ENCODE data around the gene WDR4. TPM values are rescaled to one million over a fixed set of nuclear protein-coding genes. Genes with fewer than 3 reads are reported as not detected.
A peak's percentile ranks its signal among the peaks of the same experiment; 100 is the strongest.
"Not testable (repeated sequence)": the region's sequence is repeated elsewhere in the genome, so short reads cannot be mapped to it uniquely, and the experiment has no call there.

Gene WDR4
- total RNA-seq, 4 donors from 2014 or later: 6.6 to 22.7 (median 10.3) TPM

DNA sequence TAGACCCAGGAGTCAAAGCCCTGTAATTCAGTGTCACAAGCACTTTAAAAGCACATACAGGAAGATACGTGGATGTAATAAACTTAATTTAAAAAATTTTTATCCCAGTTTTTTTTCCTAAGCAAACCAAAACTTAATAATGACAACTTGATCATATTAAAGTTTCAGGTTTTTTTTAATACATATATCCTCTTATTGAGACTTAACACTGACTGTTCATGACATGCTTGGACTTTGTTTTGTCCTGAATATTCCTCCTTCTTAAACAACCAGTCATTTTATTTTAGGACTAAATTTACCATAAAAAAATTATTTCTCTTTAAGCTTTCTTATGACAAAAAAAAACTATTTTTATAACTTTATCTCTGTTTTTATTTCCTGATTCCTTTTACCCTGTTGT is 64.1 kb downstream of the WDR4 start:
- in situ Hi-C loops (cut with MboI; ENCODE audit: low pct_ligation_motif_present in 1 of 4, low pct_unique_long_range_greater_than_20kb in 1 of 4, low sequenced_read_pairs in 3 of 4) (loop anchor here in 1 of 4 donors (25.0 kb wide), 1 partner anchor 228 kb away; no protein-coding TSS in a partner anchor), intact Hi-C loops (cut with DNase I; ENCODE audit: low total_unique reads) (loop anchor here (5.0 kb wide), 1 partner anchor 223 kb away; no protein-coding TSS in a partner anchor)
- TF ChIP-seq EP300 (IDR thresholded peaks at IDR 0.05; ENCODE audit: low read depth): no peak
- TF ChIP-seq CTCF (IDR thresholded peaks at IDR 0.05): no peak
- no peak for TF ChIP-seq POLR2AphosphoS5 (IDR thresholded peaks at IDR 0.05)
- TF ChIP-seq POLR2A (IDR thresholded peaks at IDR 0.05): no peak
- DNase-seq: no peak
- H3K4me3 ChIP-seq: no peak overlapping the region
- 83 to 100% methylated on average over 1 of the region's 1 CpG for WGBS, 2 donors (ENCODE audit: low coverage in 1 of 2)
- H3K27me3 ChIP-seq: peaks cover 6% of the 10 kb centered on the region
- H3K36me3 ChIP-seq: no peaks in the 10 kb centered on the region
- no peak overlapping the region for H3K27ac ChIP-seq
- H3K9me3 ChIP-seq: no peaks in the 10 kb centered on the region
- H3K4me1 ChIP-seq: peaks cover 0 to 14% (median 6%) of the 10 kb centered on the region in 4 donors

DNA sequence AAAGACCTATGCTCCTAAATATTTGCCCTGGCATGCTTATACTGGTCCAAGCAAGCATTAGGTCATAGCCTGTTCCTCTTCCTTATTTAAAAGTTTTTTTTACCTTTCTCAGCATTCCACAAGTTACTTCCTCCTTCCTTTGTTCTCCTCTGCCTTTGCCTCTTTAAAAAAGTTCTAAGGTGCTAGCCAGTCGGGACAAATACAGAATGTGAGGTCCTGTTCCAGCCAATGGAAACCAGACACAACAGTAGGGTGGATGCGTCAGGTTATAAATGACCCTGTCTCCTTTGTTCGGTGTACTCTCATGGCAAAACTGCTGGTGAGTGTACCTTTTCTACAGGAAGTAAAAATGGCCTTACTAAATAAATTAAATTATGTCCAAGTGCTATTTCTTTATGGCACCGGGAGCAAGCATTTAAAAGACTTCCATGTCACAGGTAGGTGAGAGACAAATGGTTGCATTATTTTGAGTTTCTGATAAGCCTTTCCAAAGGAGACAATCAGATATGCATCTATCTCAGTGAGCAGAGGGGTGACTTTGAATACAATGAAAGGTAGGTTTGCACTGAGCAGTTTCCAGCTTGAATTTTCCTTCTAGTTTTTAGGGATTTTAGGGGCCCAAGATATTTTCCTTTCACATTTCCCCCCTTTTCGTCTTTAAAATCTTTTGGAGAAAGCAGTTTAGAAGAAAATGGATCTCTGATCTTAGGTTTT is 66.7 kb downstream of the WDR4 start:
- intact Hi-C loops (cut with DNase I; ENCODE audit: low total_unique reads): not testable (repeated sequence)
- peak overlapping the region; percentile 43 to 77 (median 67) for H3K27ac ChIP-seq

GRCh38 chr21:42811960-42812359 is 67.4 kb downstream of the WDR4 start:
- peaks cover 0 to 14% (median 6%) of the 10 kb centered on the region in 4 donors for H3K4me1 ChIP-seq
- H3K36me3 ChIP-seq: no peaks in the 10 kb centered on the region
- in situ Hi-C loops (cut with MboI; ENCODE audit: low pct_ligation_motif_present in 1 of 4, low pct_unique_long_range_greater_than_20kb in 1 of 4, low sequenced_read_pairs in 3 of 4): loop anchor here in 1 of 4 donors (25.0 kb wide), 1 partner anchor 225 kb away; no protein-coding TSS in a partner anchor
- DNase-seq: no peak
- TF ChIP-seq EP300 (IDR thresholded peaks at IDR 0.05; ENCODE audit: low read depth) (no peak), POLR2AphosphoS5 (IDR thresholded peaks at IDR 0.05) (no peak), CTCF (IDR thresholded peaks at IDR 0.05) (no peak), POLR2A (IDR thresholded peaks at IDR 0.05) (no peak)
- H3K27ac ChIP-seq: peak overlapping the region; percentile 20 to 77 (median 67)
- WGBS, 2 donors (ENCODE audit: low coverage in 1 of 2): 45 to 54% methylated on average over 4 to 6 of the region's 6 CpGs
- H3K27me3 ChIP-seq: peaks cover 6% of the 10 kb centered on the region
- H3K4me3 ChIP-seq: no peak overlapping the region
- intact Hi-C loops (cut with DNase I; ENCODE audit: low total_unique reads): no loop called here
- no peaks in the 10 kb centered on the region for H3K9me3 ChIP-seq

More for the DNA sequence above, 66.7 kb downstream of the WDR4 start:
- not testable (repeated sequence) for H3K36me3 ChIP-seq, H3K27me3 ChIP-seq, H3K9me3 ChIP-seq
- in situ Hi-C loops (cut with MboI; ENCODE audit: low pct_ligation_motif_present in 1 of 4, low pct_unique_long_range_greater_than_20kb in 1 of 4, low sequenced_read_pairs in 3 of 4): loop anchor here in 1 of 4 donors (25.0 kb wide), 1 partner anchor 225 kb away; no protein-coding TSS in a partner anchor
- peak; percentile 26 for DNase-seq
- Histone ChIP-seq H3K4me3 (peak overlapping the region in 1 of 4 donors; percentile 0), H3K4me1 (peaks cover 0 to 14% (median 6%) of the 10 kb centered on the region in 4 donors)
- WGBS, 2 donors (ENCODE audit: low coverage in 1 of 2): 40 to 48% methylated on average over 5 of the region's 5 CpGs
- TF ChIP-seq POLR2A (IDR thresholded peaks at IDR 0.05) (peak; percentile 56), POLR2AphosphoS5 (IDR thresholded peaks at IDR 0.05) (peak in 2 of 3 donors; percentile 42 to 56)

DNA sequence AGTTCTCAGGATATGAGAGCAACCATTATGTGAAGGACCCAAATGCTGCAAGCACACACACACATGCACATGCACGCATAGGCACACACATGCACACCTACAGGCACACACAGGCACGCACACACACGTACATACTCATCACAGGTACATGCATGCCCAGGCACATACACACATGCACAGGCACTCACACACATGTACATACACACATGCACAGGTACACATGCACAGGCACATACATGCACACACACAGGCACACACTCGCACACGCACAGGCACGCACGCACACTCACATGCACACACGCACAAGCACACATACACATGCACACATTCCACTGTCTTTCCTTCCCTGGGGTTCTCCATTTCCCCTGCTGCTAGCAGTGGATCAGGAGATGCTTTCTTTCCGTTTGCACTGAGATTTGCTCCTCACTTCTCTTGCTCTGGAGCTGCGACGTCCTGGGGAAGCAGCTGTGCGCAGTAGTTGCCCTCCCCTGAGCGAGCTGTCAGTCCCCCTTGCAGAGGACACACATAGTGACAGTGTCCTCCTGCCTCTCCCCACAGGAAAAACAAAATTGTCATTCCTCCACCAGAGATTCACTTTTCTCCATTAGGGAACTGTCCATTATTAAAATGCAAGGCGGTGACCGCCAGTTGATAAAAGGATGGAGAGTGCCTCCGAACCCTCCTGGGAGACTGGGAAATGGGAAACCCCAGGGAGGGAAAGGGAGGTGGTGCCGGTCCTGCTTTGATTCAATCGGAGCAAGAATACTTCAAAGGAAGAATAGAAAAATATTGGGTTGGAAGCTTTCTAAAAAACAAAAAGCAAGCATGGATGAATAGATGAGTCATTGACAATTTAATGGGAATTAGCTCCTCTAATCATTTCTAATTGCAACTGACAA is 69.5 kb downstream of the WDR4 start:
- H3K4me3 ChIP-seq: no peak overlapping the region
- intact Hi-C loops (cut with DNase I; ENCODE audit: low total_unique reads) (no loop called here), in situ Hi-C loops (cut with MboI; ENCODE audit: low pct_ligation_motif_present in 1 of 4, low pct_unique_long_range_greater_than_20kb in 1 of 4, low sequenced_read_pairs in 3 of 4) (loop anchor here in 1 of 4 donors (25.0 kb wide), 1 partner anchor 223 kb away; no protein-coding TSS in a partner anchor)
- TF ChIP-seq POLR2A (IDR thresholded peaks at IDR 0.05) (no peak), POLR2AphosphoS5 (IDR thresholded peaks at IDR 0.05) (no peak), CTCF (IDR thresholded peaks at IDR 0.05) (no peak), EP300 (IDR thresholded peaks at IDR 0.05; ENCODE audit: low read depth) (no peak)
- 50 to 86% methylated on average over 1 to 18 of the region's 18 CpGs for WGBS, 2 donors (ENCODE audit: low coverage in 1 of 2)
- H3K4me1 ChIP-seq: peaks cover 0 to 14% (median 6%) of the 10 kb centered on the region in 4 donors
- no peak for DNase-seq
- no peaks in the 10 kb centered on the region for H3K9me3 ChIP-seq
- peaks cover 6% of the 10 kb centered on the region for H3K27me3 ChIP-seq
- H3K27ac ChIP-seq: no peak overlapping the region
- no peaks in the 10 kb centered on the region for H3K36me3 ChIP-seq

All from transverse colon (tissue), 4 donors.